NCI-H1092 (cell line): ENCODE results near the gene GATAD2B.

Experiments used
- DNase-seq: peaks from one replicate; lab custom pipeline; 2025; lab: John Stamatoyannopoulos, UW

Gene GATAD2B

GRCh38 chr1:153922972-153923925 is at the start of gene GATAD2B:
GATAD2B (minus strand) TSS chr1:153922972; CDS start chr1:153828347, 94,625 bp downstream.
- peak; percentile 100 for DNase-seq

- no peak for DNase-seq
These were observed 47.6 kb upstream of the GATAD2B start for GRCh38 chr1:153970346-153970745.

DNA sequence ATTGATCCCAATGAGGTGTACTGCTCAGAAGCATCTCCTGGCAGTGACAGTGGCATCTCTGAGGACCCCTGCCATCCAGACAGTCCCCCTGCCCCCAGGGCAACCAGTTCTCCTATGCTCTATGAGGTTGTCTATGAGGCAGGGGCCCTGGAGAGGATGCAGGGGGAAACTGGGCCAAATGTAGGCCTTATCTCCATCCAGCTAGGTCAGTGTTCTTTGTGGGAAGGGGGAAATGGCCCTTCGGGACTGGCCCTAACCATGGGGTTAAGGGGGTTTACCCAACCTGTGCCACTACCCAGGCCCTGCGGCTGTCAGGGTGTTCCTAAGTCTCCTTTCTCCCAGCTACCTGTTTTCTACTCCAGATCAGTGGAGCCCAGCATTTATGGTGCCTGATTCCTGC is 46.2 kb upstream of the GATAD2B start:
- DNase-seq: no peak

GRCh38 chr1:153968408-153968807 is 45.6 kb upstream of the GATAD2B start:
- no peak for DNase-seq

DNA sequence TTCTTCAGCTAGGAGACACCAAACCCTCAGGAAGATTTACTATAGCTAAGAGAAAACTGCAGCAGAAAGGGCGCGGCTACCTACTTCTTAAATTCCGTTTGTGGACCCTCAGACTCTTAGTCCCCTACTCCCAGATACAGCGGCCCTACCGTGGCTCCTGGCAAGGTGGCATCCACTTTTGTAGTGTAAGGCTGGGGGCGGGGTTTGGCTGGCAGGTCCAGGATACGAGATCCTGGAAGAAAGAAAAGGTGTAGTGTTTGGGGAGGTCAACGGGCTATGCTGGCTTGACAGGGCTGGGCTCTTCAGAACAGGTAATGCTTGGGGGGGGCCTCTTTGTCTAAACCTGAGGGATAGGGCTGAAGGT is 45.2 kb upstream of the GATAD2B start:
- DNase-seq: peak; percentile 65

- DNase-seq: peak; percentile 99
These were observed 44.6 kb upstream of the GATAD2B start, which contains the start of gene CREB3L4 for GRCh38 chr1:153967107-153967999. CREB3L4 (plus strand) TSS chr1:153967902; CDS start chr1:153968526, 624 bp downstream.

DNA sequence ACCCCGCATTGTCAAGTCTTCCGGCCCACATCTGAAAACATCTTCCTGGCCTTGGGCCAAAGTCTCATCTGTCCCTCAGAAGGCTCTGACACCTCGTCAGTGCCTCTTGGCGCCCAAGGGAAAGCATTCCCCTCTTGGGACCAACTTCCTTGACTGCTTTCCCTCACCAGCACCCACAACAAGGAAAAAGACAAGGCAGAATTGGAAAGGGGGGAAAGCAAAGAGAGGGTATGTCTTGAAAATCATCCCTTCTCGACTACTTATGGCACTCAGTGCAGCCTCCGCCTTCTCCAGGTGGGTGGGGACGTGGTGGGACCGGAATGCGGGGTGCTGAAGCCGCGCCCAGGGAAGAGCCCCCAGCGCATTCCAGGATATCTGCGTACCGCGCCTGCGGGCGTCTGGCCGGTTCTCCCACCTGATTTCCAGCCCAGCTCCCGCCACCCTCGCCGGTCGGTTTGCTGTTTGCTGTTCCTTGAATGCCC is 41.1 kb upstream of the GATAD2B start:
- no peak for DNase-seq

- DNase-seq: peak; percentile 99
These were observed 40.5 kb upstream of the GATAD2B start, which contains the start of gene SLC39A1 for GRCh38 chr1:153963030-153963849. SLC39A1 (minus strand) TSS chr1:153963537; CDS start chr1:153962715, 822 bp downstream.

- DNase-seq: no peak
These were observed 39.6 kb upstream of the GATAD2B start for GRCh38 chr1:153962088-153963029.

DNA sequence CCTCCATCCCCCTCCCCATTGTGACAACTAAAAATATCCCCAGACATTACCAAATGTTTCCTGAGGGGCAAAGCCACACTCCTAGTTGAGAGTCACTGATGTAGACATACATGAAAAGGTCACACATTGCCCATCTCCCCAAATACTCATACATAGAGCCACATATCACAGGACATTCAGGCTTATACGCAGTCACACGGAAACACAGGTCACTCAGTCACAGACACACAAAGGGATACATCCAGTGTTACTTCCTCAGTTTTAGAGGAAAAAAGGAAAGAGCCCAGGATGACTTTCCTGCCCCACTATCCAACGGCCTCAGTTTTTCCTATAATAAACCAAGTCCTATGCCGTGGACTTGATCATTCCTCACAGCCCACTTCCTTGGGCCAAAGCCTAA is 38.6 kb upstream of the GATAD2B start:
- no peak for DNase-seq

DNA sequence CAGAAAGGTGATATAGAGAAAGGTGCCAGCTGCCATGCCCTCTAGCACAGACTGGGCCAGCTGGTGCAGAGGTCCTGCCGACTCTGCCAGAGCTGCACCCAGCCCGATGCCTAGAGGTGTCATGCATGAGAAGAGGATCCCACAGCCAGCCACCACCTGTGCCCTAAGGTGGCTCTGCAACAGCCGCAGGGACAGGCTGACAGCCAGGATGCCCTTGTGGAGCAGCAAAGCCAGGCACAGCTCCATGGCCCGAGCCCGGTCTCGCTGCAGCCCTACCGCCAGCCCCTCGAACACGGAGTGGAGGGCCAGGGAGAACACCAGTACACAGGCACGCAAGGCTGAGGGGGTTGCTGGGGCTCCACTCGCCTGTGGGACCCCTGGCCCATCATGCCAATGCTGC is 37.4 kb upstream of the GATAD2B start:
- no peak for DNase-seq

DNA sequence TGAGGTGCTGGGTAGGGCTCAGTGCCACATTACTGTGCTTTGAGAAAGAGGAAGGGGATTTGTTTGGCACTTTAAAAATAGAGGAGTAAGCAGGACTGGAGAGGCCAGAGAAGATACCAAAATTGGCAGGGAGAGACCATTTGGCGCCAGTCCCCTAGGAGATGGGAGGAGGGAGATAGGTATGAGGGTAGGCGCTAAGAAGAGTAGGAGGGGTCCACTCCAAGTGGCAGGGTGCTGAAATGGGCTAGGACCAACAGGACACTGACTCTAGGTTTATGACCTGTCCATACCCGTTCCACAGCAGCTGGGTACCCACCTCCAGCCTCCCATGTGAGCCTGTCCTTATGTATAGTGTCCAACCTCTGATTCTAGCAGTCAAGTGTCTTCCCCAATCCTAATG is 36.7 kb upstream of the GATAD2B start:
- DNase-seq: no peak

GRCh38 chr1:153958961-153959260 is 36.1 kb upstream of the GATAD2B start:
- no peak for DNase-seq

GRCh38 chr1:153958111-153958960 is 35.6 kb upstream of the GATAD2B start, which contains the start of gene CRTC2:
CRTC2 (minus strand) TSS chr1:153958612; CDS start chr1:153958497, 115 bp downstream.
- DNase-seq: peak; percentile 99

DNA sequence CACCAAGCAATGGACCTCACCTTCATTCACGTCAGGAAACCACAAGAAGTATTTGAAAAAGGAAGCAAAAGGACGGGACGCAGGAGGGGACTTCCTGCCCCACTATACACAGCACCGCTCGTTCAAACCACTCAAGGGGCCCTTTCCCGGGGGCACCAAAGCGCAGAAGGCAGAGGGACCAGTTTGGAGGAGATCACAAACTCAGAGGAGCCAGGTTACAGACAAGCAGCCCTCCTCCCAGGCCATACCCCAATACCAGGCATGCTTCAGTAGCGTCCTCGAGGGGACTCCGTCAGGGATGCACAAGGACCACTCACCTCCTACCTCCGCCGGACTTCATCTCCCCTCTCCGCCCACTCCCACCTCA is 35.0 kb upstream of the GATAD2B start:
- no peak for DNase-seq

DNA sequence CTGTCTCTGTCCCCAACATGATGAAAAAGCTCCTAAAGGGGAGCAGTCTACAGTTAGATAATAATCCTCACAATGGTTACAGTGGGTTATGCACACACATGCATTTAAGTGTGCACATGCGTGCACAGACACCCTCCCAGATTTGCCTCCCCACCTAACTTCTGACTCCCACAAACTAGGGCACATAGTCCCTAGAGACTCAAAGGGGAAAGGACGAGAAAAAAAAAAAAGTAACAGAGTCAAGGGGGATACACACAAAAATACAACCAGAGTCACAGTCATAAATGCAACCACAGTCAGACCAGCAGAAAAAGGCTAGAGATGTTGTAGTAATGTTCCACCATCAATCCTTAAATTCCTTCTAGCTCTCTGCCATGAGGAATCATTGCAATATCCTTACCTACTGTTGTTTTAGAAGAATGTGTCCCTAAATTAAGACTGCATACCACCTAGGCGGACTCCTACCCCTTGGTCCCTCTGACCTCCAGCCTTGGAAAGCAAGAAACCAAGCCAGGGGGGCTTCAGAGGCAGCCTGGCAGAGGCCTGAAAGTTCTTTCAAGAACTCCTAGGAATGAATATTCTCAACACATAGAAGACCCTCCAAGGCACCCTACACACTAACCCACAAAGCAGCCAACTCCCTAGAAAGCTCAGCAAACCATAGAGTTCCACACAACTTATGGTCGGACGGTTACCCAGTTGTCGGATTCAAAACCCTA is 34.4 kb upstream of the GATAD2B start:
- no peak for DNase-seq

GRCh38 chr1:153954826-153955225 is 32.1 kb upstream of the GATAD2B start:
- DNase-seq: no peak

DNA sequence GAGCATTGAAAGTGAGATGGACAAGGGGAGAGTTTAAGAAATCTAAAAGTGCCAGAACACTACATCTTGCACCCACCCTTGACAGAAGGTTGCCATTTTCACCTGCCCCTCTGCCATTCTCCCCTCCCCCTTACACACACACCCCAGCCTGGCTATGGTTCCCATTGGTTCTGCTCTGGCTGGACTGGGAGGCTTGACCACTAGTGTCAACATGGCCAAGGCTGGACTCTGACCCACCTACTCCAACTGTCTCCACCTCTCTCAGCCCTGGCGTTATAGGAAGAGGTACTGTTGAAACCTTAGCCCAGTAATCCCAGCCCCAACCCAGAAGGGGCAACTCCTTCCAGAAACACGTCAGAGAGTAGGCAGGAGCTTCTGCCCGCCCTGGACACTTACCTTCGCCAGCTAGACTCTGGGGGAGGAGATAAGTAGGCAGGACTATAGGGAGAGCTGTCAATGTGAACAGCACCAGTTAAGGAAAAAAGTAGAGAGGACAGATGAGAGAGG is 31.1 kb upstream of the GATAD2B start:
- DNase-seq: no peak

DNA sequence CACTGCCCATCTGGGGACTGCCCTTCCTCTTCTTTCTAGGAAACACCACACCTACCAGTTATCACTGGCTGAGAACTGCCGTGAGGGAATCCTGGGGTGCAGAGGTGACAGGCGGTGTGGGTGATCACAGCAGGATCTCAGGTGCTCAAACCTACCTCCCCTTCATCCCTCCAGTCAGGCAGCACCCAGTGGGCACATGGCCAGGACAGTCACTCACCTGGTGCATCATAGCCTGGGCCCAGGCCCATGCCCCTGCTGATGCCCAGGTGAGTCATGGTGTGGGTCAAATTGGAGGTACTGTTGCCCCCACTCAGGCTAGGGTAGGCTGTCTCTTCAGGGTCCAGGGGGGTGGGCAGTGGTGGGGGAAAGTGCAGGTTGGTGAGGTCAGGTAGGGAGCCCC is 29.0 kb upstream of the GATAD2B start:
- DNase-seq: no peak
